HG03565 (cell line): ENCODE measurements around the gene TEKT5.

Experiments
- ATAC-seq: cut with Tn5 transposase; IDR thresholded peaks from one replicate; pipeline ENCODE4 v1.9.1; 2021; ENCODE audit warnings: mild to moderate bottlenecking, moderate library complexity; ENCODE audit not compliant: unreplicated experiment

The TEKT5 gene

GRCh38 chr16:10584981-10585438 lies 109.7 kb downstream of the TEKT5 start:
- no peak for ATAC-seq

DNA sequence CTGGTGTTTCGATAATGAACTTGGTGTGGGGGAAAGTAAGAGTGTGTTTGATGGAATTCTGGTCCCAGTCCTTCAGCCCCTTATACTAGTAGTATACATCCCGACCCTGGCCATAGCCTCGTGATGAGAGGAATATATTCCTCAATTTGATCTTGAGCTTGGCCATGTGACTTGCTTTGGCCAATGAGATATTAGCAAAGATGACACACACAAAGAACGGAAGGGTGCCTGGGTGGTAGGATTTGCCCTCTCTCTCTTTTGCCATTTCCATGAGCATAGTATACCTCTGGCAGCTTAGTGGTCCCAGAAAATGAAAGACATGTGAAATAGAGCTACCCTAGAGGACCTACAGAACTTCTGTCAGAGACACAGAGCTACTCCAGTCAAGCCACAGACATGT lies 111.5 kb downstream of the TEKT5 start:
- ATAC-seq, result no peak

- ATAC-seq, result no peak
Measured at GRCh38 chr16:10581507-10581906, 113.2 kb downstream of the TEKT5 start.

DNA sequence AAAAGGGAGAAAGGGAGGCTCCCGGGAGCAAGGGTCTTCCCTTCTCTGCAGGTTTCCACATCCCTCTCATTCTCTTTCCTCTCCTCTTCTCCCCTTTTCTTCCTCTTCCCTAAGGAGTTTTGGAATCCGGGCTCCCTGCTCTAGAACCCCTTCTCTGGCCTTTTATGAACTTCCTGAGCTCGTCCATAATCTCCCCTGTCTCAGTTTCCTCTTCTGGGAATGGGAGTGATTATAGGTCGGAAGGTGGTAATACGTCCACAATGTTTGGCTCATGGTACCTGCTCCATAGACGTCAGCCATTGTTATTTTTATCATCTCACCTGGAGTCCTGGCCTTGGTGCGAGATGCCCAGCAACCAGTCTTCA lies 113.9 kb downstream of the TEKT5 start:
- ATAC-seq, result no peak

DNA sequence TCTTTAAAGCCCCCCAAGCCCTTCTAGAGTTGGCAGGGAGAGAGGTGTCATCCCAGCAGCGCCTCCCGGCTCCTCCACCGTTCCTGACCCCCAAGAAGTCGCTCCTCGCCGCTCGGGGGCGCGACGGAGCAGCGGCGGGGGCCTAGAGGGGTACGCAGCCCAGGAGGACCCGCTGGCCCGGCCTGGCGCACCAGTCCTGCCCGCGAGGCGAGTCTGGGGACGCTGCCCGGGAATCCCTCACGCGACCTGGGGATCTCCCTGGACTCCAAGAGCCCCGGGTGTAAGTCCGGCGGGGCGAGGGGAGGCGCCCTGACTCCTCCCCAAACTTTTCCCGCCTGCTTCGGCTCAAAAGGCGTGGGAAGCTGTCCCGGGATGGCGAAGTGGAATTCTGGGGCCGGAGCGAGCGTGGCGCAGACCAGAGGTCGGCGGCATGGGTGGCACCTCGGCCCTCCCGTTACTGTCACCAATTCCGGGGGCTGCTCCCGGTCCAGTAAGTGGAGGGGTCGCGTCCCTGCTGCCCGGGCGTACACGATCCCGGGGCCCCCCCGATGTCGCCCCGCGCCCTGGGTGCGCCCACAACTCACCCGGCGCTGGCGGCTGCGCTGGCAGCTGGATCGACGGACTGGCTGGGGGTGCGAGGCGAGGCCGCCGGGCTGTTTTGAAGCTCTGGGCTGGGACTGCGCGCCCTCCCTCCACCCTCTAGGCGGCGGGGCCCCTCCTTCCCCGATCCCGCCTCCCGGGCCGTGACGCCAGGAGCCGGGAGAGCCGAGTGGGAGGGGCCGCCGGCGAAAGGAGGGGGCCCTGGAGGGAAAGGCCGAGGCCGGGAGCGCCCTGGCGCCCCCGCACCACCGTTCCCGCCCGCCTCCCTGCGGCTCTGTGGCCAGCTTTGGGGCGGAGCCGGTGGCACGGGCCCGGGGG lies 114.5 kb downstream of the TEKT5 start, which contains the start of gene EMP2:
Gene EMP2 (minus strand): TSS at position 634 of the 918 bp plus-strand sequence. CDS start 32,981 bp downstream, outside the sequence.
- ATAC-seq, result no peak

- ATAC-seq, result no peak
Measured at GRCh38 chr16:10579575-10579964, 115.2 kb downstream of the TEKT5 start.

DNA sequence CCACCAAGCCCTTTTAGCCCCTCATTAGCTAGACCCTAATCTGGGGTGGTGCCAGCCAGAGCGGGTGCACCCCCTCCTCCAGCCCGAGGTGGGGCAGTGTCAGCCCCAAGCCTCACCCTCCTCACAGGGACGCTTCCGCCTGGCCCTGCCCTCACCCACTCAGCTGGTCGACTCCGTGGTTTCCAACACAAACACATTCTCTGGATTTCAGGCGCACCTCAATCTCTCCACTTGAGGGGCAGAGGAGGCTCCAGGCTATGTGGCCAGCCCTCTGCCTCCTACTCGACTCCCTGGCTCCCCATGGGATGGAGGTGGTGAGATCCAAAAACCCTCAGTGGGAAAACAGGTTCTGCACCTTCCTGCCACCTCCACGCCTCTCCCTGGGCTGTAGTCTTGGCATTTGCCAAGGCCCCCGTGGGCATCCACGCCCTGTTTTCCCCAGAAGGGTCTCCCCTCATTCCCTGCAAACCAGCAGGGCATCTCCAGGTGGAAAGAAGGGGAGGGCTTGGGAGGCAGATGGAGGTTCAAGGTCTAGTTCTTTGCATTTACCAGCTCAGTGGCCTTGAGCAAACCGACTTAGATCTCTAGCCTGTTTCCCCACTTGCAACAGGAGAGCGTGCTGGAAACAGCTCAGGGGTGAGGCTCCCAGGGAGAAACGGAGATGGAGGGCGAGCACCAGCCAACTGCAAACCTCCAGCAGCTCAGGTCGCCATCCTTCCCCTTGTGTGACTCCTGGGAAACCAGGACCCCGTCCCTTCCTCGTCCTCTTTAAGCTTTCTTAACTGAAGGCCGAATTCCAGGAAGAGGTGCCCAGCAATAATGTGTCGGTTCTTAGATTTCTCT lies 116.0 kb downstream of the TEKT5 start:
- no peak for ATAC-seq
